ENCODE results near the gene APOA4.

APOA4 gene

GRCh38 chr11:116796548-116796947 is 26.6 kb downstream of the APOA4 start:
- no peak for DNase-seq

GRCh38 chr11:116794851-116795250 is 28.3 kb downstream of the APOA4 start:
- DNase-seq: no peak

- peak; percentile 16 for DNase-seq
Observed at GRCh38 chr11:116793772-116794097, 29.4 kb downstream of the APOA4 start.

GRCh38 chr11:116792869-116793771 is 30.0 kb downstream of the APOA4 start:
- no peak for DNase-seq

- no peak for DNase-seq
Observed at GRCh38 chr11:116792144-116792868, 30.8 kb downstream of the APOA4 start.

GRCh38 chr11:116791813-116792143 is 31.3 kb downstream of the APOA4 start, which contains the start of gene APOA5:
Gene APOA5, minus strand, starts transcription at chr11:116791879. Its CDS starts 19 bp downstream, at chr11:116791860.
- no peak for DNase-seq

GRCh38 chr11:116791002-116791812 is 31.9 kb downstream of the APOA4 start:
- DNase-seq: no peak

- no peak for DNase-seq
Observed at GRCh38 chr11:116790167-116791001, 32.7 kb downstream of the APOA4 start.

GRCh38 chr11:116788975-116789374 is 34.1 kb downstream of the APOA4 start:
- no peak for DNase-seq

GRCh38 chr11:116788534-116788933 is 34.6 kb downstream of the APOA4 start:
- no peak for DNase-seq

- peak; percentile 82 for DNase-seq
Observed at GRCh38 chr11:116787786-116788486, 35.2 kb downstream of the APOA4 start, which contains the start of gene ZPR1. Gene ZPR1, minus strand, starts transcription at chr11:116788023. Its CDS starts 33 bp downstream, at chr11:116787990.

- no peak for DNase-seq
Observed at GRCh38 chr11:116787436-116787785, 35.7 kb downstream of the APOA4 start.

GRCh38 chr11:116786966-116787365 is 36.1 kb downstream of the APOA4 start:
- DNase-seq: no peak

- DNase-seq: no peak
Observed at GRCh38 chr11:116786326-116786725, 36.8 kb downstream of the APOA4 start.

GRCh38 chr11:116782728-116783127 is 40.4 kb downstream of the APOA4 start:
- DNase-seq: no peak

- DNase-seq: no peak
Observed at GRCh38 chr11:116778556-116778955, 44.5 kb downstream of the APOA4 start.

- no peak for DNase-seq
Observed at GRCh38 chr11:116777056-116777455, 46.0 kb downstream of the APOA4 start.

GRCh38 chr11:116776522-116776984 is 46.6 kb downstream of the APOA4 start:
- no peak for DNase-seq

GRCh38 chr11:116775975-116776374 is 47.1 kb downstream of the APOA4 start:
- no peak for DNase-seq

- DNase-seq: no peak
Observed at GRCh38 chr11:116774661-116775060, 48.4 kb downstream of the APOA4 start.
